ENCODE results near the gene CNPPD1.
A peak's percentile ranks its signal among the peaks of the same experiment; 100 is the strongest.

CNPPD1 gene

GRCh38 chr2:219179601-219180465 is 3.1 kb upstream of the CNPPD1 start:
- no peak for DNase-seq (ENCODE audit: low read depth in 2 of 2)

GRCh38 chr2:219178377-219179175 is 1.9 kb upstream of the CNPPD1 start:
- peak in 1 of 2 donors; percentile 13 for DNase-seq (ENCODE audit: low read depth in 2 of 2)

GRCh38 chr2:219177552-219178376 is 1.0 kb upstream of the CNPPD1 start, which contains the start of gene RETREG2:
Gene RETREG2, plus strand, starts transcription at chr2:219178275. Its CDS starts 78 bp downstream, at chr2:219178353.
- peak; percentile 38 to 59 for DNase-seq (ENCODE audit: low read depth in 2 of 2)

- peak in 1 of 2 donors; percentile 16 for DNase-seq (ENCODE audit: low read depth in 2 of 2)
Observed at GRCh38 chr2:219175928-219176817, 552 bp downstream of the CNPPD1 start.

- DNase-seq (ENCODE audit: low read depth in 2 of 2) = no peak
Observed at GRCh38 chr2:219175486-219175885, 1.2 kb downstream of the CNPPD1 start.

- no peak for DNase-seq (ENCODE audit: low read depth in 2 of 2)
Observed at GRCh38 chr2:219174801-219175200, 1.9 kb downstream of the CNPPD1 start.

- no peak for DNase-seq (ENCODE audit: low read depth in 2 of 2)
Observed at GRCh38 chr2:219174146-219174545, 2.6 kb downstream of the CNPPD1 start.

- DNase-seq (ENCODE audit: low read depth in 2 of 2) = no peak
Observed at GRCh38 chr2:219173176-219173575, 3.5 kb downstream of the CNPPD1 start.

- no peak for DNase-seq (ENCODE audit: low read depth in 2 of 2)
Observed at GRCh38 chr2:219172231-219173154, 4.2 kb downstream of the CNPPD1 start.

- DNase-seq (ENCODE audit: low read depth in 2 of 2) = no peak
Observed at GRCh38 chr2:219171231-219171651, 5.5 kb downstream of the CNPPD1 start.

- DNase-seq (ENCODE audit: low read depth in 2 of 2) = no peak
Observed at GRCh38 chr2:219169930-219170654, 6.6 kb downstream of the CNPPD1 start, which contains the start of gene SLC23A3. Gene SLC23A3, minus strand, starts transcription at chr2:219170029. Its CDS starts 45 bp downstream, at chr2:219169984.

- no peak for DNase-seq (ENCODE audit: low read depth in 2 of 2)
Observed at GRCh38 chr2:219168932-219169331, 7.8 kb downstream of the CNPPD1 start.

GRCh38 chr2:219168526-219168925 is 8.2 kb downstream of the CNPPD1 start:
- DNase-seq (ENCODE audit: low read depth in 2 of 2) = no peak

GRCh38 chr2:219167997-219168396 is 8.7 kb downstream of the CNPPD1 start:
- DNase-seq (ENCODE audit: low read depth in 2 of 2) = no peak

GRCh38 chr2:219165058-219165911 is 11.4 kb downstream of the CNPPD1 start:
- no peak for DNase-seq (ENCODE audit: low read depth in 2 of 2)

GRCh38 chr2:219163156-219163555 is 13.6 kb downstream of the CNPPD1 start:
- no peak for DNase-seq (ENCODE audit: low read depth in 2 of 2)

- no peak for DNase-seq (ENCODE audit: low read depth in 2 of 2)
Observed at GRCh38 chr2:219161097-219161496, 15.6 kb downstream of the CNPPD1 start.
